ENCODE measurements around the gene PAX8.
"Not testable (repeated sequence)": the region's sequence is repeated elsewhere in the genome, so short reads cannot be mapped to it uniquely, and the experiment has no call there.

The PAX8 gene

DNA sequence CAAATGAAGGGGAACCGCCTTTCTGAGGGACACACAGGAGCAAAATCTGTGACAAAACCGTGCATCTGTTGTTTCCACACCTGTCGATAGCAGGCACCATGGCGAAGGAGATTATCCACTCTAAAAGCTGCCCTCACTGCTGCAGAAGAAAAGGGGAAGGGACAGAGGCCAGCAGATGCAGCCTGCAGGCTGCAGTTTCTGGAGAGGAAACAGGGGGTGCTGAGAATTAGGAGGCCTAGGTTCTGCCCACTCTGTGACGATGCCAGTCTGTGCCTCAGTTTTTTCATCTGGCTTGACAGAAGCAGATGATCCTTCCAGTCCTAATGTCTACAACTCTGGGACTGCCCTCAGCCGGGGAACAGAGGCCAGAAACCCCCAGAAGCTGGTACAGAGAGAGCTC is 17.7 kb downstream of the PAX8 start:
- DNase-seq = no peak

- no peak for DNase-seq
These were observed 20.1 kb downstream of the PAX8 start for GRCh38 chr2:113258471-113259147.

DNA sequence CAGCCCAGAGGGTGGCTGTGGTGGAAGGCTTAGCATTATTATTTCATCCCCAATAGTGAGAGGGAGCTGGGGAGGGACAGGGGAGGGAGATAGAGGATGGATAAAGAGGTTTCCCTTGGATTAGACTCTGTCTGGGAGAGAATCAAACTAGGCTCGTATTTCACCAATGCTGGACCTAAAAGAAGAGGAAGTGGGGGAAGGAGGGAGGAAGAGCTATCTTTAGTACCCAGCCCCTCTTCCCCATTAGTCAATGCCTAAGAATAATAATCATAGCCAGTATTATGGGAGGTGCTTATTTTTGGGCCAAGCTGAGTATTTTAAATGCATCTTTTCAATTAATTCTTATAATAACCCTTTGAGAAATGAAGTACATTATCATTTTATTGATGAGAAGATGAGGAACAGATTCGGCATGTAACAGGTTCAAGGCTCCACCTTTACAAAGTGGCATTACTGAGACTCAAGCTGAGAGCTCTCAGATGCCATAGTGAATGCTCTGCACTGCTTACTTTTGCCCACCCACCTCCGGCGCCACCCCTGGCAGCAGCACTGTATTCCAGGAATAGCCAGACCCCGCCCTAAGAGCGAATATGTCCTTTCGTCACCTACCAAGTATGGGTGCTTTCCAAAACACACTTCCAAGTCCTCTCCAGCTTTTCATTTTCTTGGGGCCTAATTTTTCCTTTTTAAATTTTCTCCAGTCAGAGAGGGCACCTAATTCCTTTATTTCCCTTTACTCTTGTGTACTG is 21.0 kb downstream of the PAX8 start:
- DNase-seq = no peak

GRCh38 chr2:113255140-113256070 is 23.3 kb downstream of the PAX8 start:
- DNase-seq = no peak

GRCh38 chr2:113253453-113253852 is 25.3 kb downstream of the PAX8 start:
- no peak for DNase-seq

DNA sequence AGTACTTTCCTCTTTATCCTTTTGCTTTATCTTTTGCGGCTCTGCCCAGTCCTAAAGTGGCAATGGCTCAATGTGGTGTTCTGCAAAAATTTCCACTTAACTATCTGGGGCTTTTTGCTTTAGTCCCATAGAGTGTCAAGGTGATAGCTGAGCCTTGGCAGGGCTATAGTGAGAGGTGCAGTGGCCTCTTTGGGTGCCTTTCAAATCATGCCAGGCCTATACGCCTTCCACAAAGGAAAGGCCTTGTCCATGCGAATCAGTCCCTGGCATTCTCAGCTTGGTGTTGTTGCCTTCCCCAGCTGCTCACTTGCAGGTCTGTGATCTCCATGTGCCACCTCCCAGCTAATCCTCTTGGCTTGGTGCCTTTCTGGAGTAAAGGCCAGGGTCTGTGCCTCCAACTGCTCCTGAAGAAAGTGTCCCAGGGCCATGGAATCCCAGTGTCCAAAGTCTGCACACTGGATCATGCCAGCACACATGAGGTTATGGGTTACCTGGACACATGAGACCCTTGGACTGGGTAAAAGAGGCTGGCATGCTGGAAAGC is 26.6 kb downstream of the PAX8 start:
- DNase-seq = no peak

- no peak for DNase-seq
These were observed 27.6 kb downstream of the PAX8 start for GRCh38 chr2:113251118-113251517.

GRCh38 chr2:113248997-113249770 is 29.5 kb downstream of the PAX8 start:
- DNase-seq = peak; percentile 59

GRCh38 chr2:113246606-113247005 is 32.1 kb downstream of the PAX8 start:
- DNase-seq = no peak

- no peak for DNase-seq
These were observed 33.4 kb downstream of the PAX8 start for GRCh38 chr2:113245276-113245711.

DNA sequence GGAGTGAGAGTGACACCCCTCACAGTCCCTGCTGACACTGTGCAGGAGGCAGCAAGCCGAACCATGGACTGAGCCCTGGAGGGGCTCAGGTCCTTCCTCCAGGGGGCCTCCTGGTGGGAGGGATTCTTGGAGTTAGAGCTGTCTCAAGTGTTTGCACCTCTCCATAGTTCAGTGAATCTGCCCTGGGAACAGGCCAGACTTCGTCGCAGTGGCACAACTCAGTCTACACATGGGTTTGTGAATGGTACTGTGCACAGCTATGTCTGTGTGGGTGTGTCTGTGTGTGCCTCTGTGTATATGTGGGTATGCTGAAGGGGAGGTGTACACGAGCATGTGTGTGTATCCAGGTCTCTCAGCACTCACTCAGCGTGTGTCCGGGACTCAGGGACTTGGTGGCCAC is 36.4 kb downstream of the PAX8 start:
- no peak for DNase-seq

- peak; percentile 6 for DNase-seq
These were observed 37.5 kb downstream of the PAX8 start for GRCh38 chr2:113240915-113241911.

DNA sequence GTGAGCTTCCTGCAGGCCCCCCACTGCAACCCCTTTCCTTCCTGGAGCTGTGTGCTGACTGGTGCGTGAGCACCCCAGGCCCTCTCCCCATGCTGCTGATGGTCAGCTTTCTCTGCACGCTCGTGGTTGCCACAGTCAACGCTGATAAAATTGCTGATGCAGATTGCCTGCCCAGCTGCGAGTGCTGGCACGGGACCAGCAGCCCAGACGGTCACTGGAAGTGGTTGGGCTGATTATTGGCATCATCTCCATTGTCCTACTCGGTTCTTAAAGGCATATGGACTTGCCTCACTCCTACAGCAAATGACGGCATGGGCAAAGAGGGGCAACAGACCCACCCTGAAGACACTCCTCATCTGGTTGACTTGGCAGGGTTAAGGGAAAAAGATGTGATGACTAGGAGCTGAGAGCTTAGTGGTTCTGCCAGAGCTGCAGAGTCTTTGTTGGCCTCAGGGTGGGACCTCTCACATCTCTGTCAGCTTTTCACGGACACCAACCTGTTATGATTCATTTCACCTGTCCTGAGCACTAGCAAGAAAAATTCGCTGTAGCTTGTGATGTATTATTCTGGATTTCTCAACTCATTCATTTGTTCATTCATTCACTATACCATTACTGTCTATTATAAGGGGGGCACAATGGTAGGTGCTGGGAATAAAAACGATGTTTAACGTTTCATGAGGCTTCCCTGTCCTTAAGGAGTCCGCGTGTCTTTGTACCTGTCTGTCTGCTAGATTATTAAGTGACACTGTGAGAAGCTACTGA is 38.4 kb downstream of the PAX8 start:
- peak; percentile 78 for DNase-seq

GRCh38 chr2:113238871-113239839 is 39.6 kb downstream of the PAX8 start:
- no peak for DNase-seq

DNA sequence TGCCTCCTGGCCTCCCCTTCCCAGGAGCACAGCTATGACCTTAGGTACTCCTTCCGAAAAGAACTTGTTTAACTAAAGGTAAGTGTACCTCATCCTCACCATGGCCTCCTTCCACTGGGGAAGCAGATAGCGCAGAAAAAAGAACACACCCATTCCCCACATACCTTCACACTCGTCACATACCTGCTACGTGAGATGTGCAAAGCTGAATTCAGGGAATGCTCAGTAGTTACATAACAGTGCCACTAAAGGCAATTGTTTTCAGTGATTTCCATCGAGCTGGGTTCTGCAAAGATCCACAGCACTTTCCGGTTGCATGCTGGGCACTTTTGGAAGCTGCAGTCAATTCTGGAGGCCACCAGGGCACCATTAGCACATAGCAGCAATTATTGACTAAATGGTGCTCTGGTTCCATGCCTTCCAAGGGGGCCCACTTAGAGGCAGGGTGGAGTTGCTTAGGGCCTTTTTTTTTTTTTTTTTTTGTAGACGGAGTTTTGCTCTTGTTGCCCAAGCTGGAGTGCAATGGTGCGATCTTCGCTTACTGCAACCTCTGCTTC is 41.0 kb downstream of the PAX8 start:
- no peak for DNase-seq

GRCh38 chr2:113236367-113237159 is 42.2 kb downstream of the PAX8 start:
- DNase-seq = no peak

- not testable (repeated sequence) for DNase-seq
These were observed 43.1 kb downstream of the PAX8 start for GRCh38 chr2:113235347-113236226.
